Retinal pigment epithelial cell (primary cell): ENCODE data around the gene ATG2A.
A peak's percentile ranks its signal among the peaks of the same experiment; 100 is the strongest.

Experiments
- DNase-seq: peaks from one replicate; pipeline ENCODE4 v3.0.0-alpha.2; 2010; ENCODE audit warnings: low read depth
- H3K4me3 ChIP-seq: 2 replicates; pipeline ENCODE4 v1.5.1; 2011; ENCODE audit warnings: mild to moderate bottlenecking, low read length, control low read depth, moderate library complexity
- CTCF ChIP-seq: conservative IDR thresholded peaks from 2 replicates; pipeline ENCODE4 v1.5.1; 2011; ENCODE audit warnings: low read depth, low read length, control low read depth, inconsistent platforms

Gene ATG2A

GRCh38 chr11:64896448-64897022 is 20.5 kb downstream of the ATG2A start:
- DNase-seq: no peak
- no peak overlapping the region for H3K4me3 ChIP-seq
- TF ChIP-seq CTCF: no peak

GRCh38 chr11:64894812-64895452 is 22.1 kb downstream of the ATG2A start:
- no peak for DNase-seq
- TF ChIP-seq CTCF: no peak
- H3K4me3 ChIP-seq: no peak overlapping the region

GRCh38 chr11:64894070-64894811 is 22.8 kb downstream of the ATG2A start:
- peak; percentile 92 for TF ChIP-seq CTCF
- no peak overlapping the region for H3K4me3 ChIP-seq
- DNase-seq: no peak

- no peak for TF ChIP-seq CTCF
- H3K4me3 ChIP-seq: no peak overlapping the region
- no peak for DNase-seq
Observed at GRCh38 chr11:64893194-64894069, 23.6 kb downstream of the ATG2A start.

- no peak overlapping the region for H3K4me3 ChIP-seq
- no peak for TF ChIP-seq CTCF
- DNase-seq: no peak
Observed at GRCh38 chr11:64892838-64893193, 24.2 kb downstream of the ATG2A start.

- DNase-seq: no peak
- no peak for TF ChIP-seq CTCF
- no peak overlapping the region for H3K4me3 ChIP-seq
Observed at GRCh38 chr11:64892411-64892831, 24.6 kb downstream of the ATG2A start.
